IMR-90 (cell line): ENCODE data around the gene S1PR3. TPM values are rescaled to one million over a fixed set of nuclear protein-coding genes. Genes with fewer than 3 reads are reported as not detected.

Experiments
- ATAC-seq: fragments of 200-7000 bp; cut with Tn5 transposase; 2 replicates; pipeline ENCODE4 v1.9.1; 2020; ENCODE audit warnings: low read depth, mild to moderate bottlenecking, moderate library complexity
- BruUV-seq: library from RNA; stranded (reverse); fragments of 400-500 nt; replicated peaks from 2 replicates; lab custom pipeline; 2021; lab: Mats Ljungman, UMichigan
- CTCF ChIA-PET: fragments of 300-600 bp; formaldehyde crosslinking; extraction: SDS; loops from one replicate; lab custom pipeline; 2021; ENCODE audit warnings: antibody characterized with exemption; lab: Yijun Ruan, JAX
- POLR2A ChIA-PET: fragments of 300-600 bp; sonication (Branson Sonifier 250); formaldehyde crosslinking; loops from one replicate; lab custom pipeline; 2022; ENCODE audit warnings: antibody characterized with exemption; ENCODE audit not compliant: unreplicated experiment; lab: Charles Lee
- DNase-seq: peaks from one replicate; pipeline ENCODE4 v3.0.0; 2013
- H2AFZ ChIP-seq: replicated peaks from 2 replicates; pipeline ENCODE3; 2013; ENCODE audit warnings: low read length, mild to moderate bottlenecking; ENCODE audit not compliant: poor library complexity
- H2AK5ac ChIP-seq: 2 replicates; pipeline ENCODE4 v1.6.1; 2013; ENCODE audit warnings: low read depth, low read length, inconsistent platforms
- H2AK9ac ChIP-seq: replicated peaks from 2 replicates; pipeline ENCODE3; 2013; ENCODE audit warnings: mild to moderate bottlenecking, low read depth, low read length, moderate library complexity; ENCODE audit not compliant: poor library complexity
- H2BK120ac ChIP-seq: 2 replicates; pipeline ENCODE4 v1.6.1; 2013; ENCODE audit warnings: low read depth, low read length, inconsistent platforms
- H2BK15ac ChIP-seq: 3 replicates; pipeline ENCODE4 v1.6.1; 2013; ENCODE audit warnings: low read depth, low read length, inconsistent platforms
- H2BK20ac ChIP-seq: 2 replicates; pipeline ENCODE4 v1.6.1; 2013; ENCODE audit warnings: low read depth, mild to moderate bottlenecking, inconsistent platforms, low read length, moderate library complexity
- H2BK5ac ChIP-seq: 2 replicates; pipeline ENCODE4 v1.6.1; 2013; ENCODE audit warnings: mild to moderate bottlenecking, low read depth, low read length, inconsistent platforms; ENCODE audit not compliant: poor library complexity, severe bottlenecking
- H3K14ac ChIP-seq: replicated peaks from 2 replicates; pipeline ENCODE4 v1.6.1; 2013; ENCODE audit warnings: low read depth, low read length, inconsistent platforms
- H3K18ac ChIP-seq: 2 replicates; pipeline ENCODE4 v1.6.1; 2013; ENCODE audit warnings: low read depth, low read length, control low read depth
- H3K23ac ChIP-seq: 2 replicates; pipeline ENCODE4 v1.6.1; 2013; ENCODE audit warnings: low read depth, low read length, inconsistent platforms
- H3K27ac ChIP-seq: 2 replicates; pipeline ENCODE4 v1.5.1; 2013; ENCODE audit warnings: mild to moderate bottlenecking, control low read depth, low read length; ENCODE audit not compliant: insufficient read depth
- H3K27me3 ChIP-seq: 2 replicates; pipeline ENCODE4 v1.6.1; 2013; ENCODE audit warnings: low read length; ENCODE audit not compliant: control insufficient read depth, insufficient read depth
- H3K36me3 ChIP-seq: 2 replicates; pipeline ENCODE4 v1.6.1; 2013; ENCODE audit warnings: low read length, mixed read lengths; ENCODE audit not compliant: control insufficient read depth, insufficient read depth
- H3K4ac ChIP-seq: 2 replicates; pipeline ENCODE4 v1.6.1; 2013; ENCODE audit warnings: low read depth, low read length, inconsistent platforms
- H3K4me1 ChIP-seq: 2 replicates; pipeline ENCODE4 v1.6.1; 2013; ENCODE audit warnings: low read length, mixed read lengths; ENCODE audit not compliant: control insufficient read depth, insufficient read depth
- H3K4me2 ChIP-seq: 2 replicates; pipeline ENCODE4 v1.6.1; 2013; ENCODE audit warnings: low read depth, mild to moderate bottlenecking, control low read depth, low read length, moderate library complexity
- H3K4me3 ChIP-seq: 2 replicates; pipeline ENCODE4 v1.5.1; 2013; ENCODE audit warnings: low read depth, mild to moderate bottlenecking, control low read depth, low read length, moderate library complexity; ENCODE audit not compliant: insufficient read depth
- H3K56ac ChIP-seq: 2 replicates; pipeline ENCODE4 v1.6.1; 2013; ENCODE audit warnings: low read length, inconsistent platforms; ENCODE audit not compliant: insufficient read depth; ENCODE audit errors: extremely low read depth
- H3K79me1 ChIP-seq, 2 experiments: 2 replicates each; pipeline ENCODE4 v1.6.1; 2013; ENCODE audit warnings: low read length in 2 of 2, inconsistent platforms in 1 of 2, low read depth in 1 of 2
- H3K9ac ChIP-seq: 2 replicates; pipeline ENCODE4 v1.6.1; 2013; ENCODE audit warnings: low read depth, low read length, control low read depth
- H3K9me1 ChIP-seq: 2 replicates; pipeline ENCODE4 v1.6.1; 2013; ENCODE audit warnings: low read length, inconsistent platforms; ENCODE audit not compliant: insufficient read depth
- H3K9me3 ChIP-seq: 2 replicates; pipeline ENCODE4 v1.6.1; 2013; ENCODE audit warnings: low read length; ENCODE audit not compliant: control insufficient read depth, insufficient read depth
- H4K20me1 ChIP-seq: 2 replicates; pipeline ENCODE4 v1.6.1; 2013; ENCODE audit warnings: low read length, inconsistent platforms; ENCODE audit not compliant: insufficient read depth
- H4K5ac ChIP-seq: 2 replicates; pipeline ENCODE4 v1.6.1; 2013; ENCODE audit warnings: mild to moderate bottlenecking, low read depth, low read length, control low read depth
- H4K8ac ChIP-seq, 2 experiments: 2 replicates each; pipeline ENCODE4 v1.6.1; 2013; ENCODE audit warnings: low read depth in 2 of 2, low read length in 2 of 2, control low read depth in 1 of 2, inconsistent platforms in 1 of 2
- H4K91ac ChIP-seq: 2 replicates; pipeline ENCODE4 v1.6.1; 2013; ENCODE audit warnings: low read depth, low read length, inconsistent platforms; ENCODE audit not compliant: insufficient read depth
- BHLHE40 ChIP-seq: fragments of 150-350 bp; IDR thresholded peaks from 2 replicates; pipeline ENCODE4 v1.6.1; 2016; ENCODE audit warnings: mild to moderate bottlenecking, low read depth, low read length
- CEBPB ChIP-seq: IDR thresholded peaks from 2 replicates; pipeline ENCODE4 v1.6.1; 2012; ENCODE audit warnings: low read depth, low read length, improper control_type of control experiment
- CHD1 ChIP-seq: IDR thresholded peaks from 2 replicates; pipeline ENCODE4 v1.6.1; 2012; ENCODE audit warnings: low read depth, low read length, improper control_type of control experiment
- CTCF ChIP-seq: conservative IDR thresholded peaks from 2 replicates; pipeline ENCODE4 v1.5.1; 2012; ENCODE audit warnings: mild to moderate bottlenecking, low read depth, low read length, improper control_type of control experiment
- ELK1 ChIP-seq: fragments of 150-350 bp; IDR thresholded peaks from 2 replicates; pipeline ENCODE4 v1.6.1; 2016; ENCODE audit warnings: low read depth, mild to moderate bottlenecking, low read length, moderate library complexity, borderline replicate concordance
- FOS ChIP-seq: fragments of 150-350 bp; IDR thresholded peaks from 2 replicates; pipeline ENCODE4 v1.6.1; 2016; ENCODE audit warnings: low read depth, low read length
- MAFK ChIP-seq: IDR thresholded peaks from 2 replicates; pipeline ENCODE4 v1.6.1; 2012; ENCODE audit warnings: low read depth, low read length, improper control_type of control experiment
- MAZ ChIP-seq: IDR thresholded peaks from 2 replicates; pipeline ENCODE4 v1.6.1; 2012; ENCODE audit warnings: low read depth, mild to moderate bottlenecking, low read length, improper control_type of control experiment, moderate library complexity, borderline replicate concordance
- MXI1 ChIP-seq: IDR thresholded peaks from 2 replicates; pipeline ENCODE4 v1.6.1; 2012; ENCODE audit warnings: low read depth, mild to moderate bottlenecking, low read length, moderate library complexity, borderline replicate concordance
- NFE2L2 ChIP-seq: fragments of 150-350 bp; IDR thresholded peaks from 2 replicates; pipeline ENCODE4 v1.6.1; 2016; ENCODE audit warnings: low read depth, mild to moderate bottlenecking, low read length
- POLR2A ChIP-seq: IDR thresholded peaks from 2 replicates; pipeline ENCODE4 v1.6.1; 2012; ENCODE audit warnings: mild to moderate bottlenecking, low read depth, low read length
- RAD21 ChIP-seq: IDR thresholded peaks from 2 replicates; pipeline ENCODE4 v1.6.1; 2012; ENCODE audit warnings: low read length, improper control_type of control experiment
- RCOR1 ChIP-seq: IDR thresholded peaks from 2 replicates; pipeline ENCODE4 v1.6.1; 2012; ENCODE audit warnings: mild to moderate bottlenecking, low read length, improper control_type of control experiment; ENCODE audit not compliant: insufficient replicate concordance
- RFX5 ChIP-seq: IDR thresholded peaks from 2 replicates; pipeline ENCODE4 v1.8.0; 2012; ENCODE audit warnings: low read depth, mild to moderate bottlenecking, low read length, moderate library complexity
- SMC3 ChIP-seq: fragments of 150-350 bp; IDR thresholded peaks from 2 replicates; pipeline ENCODE4 v1.6.1; 2016; ENCODE audit warnings: low read depth, mild to moderate bottlenecking, antibody characterized with exemption, low read length, moderate library complexity
- USF2 ChIP-seq: fragments of 150-350 bp; IDR thresholded peaks from 2 replicates; pipeline ENCODE4 v1.6.1; 2017; ENCODE audit warnings: mild to moderate bottlenecking, antibody characterized with exemption, low read length, low read depth
- WGBS, 2 experiments: methylation state at CpG; one replicate each; pipeline versions ENCODE4 v1.1.5 to v1.1.7; 2013; ENCODE audit warnings: missing lambda C conversion rate in 2 of 2; ENCODE audit not compliant: insufficient read length in 1 of 2; ENCODE audit errors: extremely low coverage in 2 of 2; 5-methylcytosine and 5-hydroxymethylcytosine counted together
- dilution Hi-C: fragments of 300-500 bp; cut with HindIII; formaldehyde crosslinking; loops from one replicate; pipeline ENCODE4 v1.14.3; 2018; ENCODE audit warnings: low sequenced_read_pairs; ENCODE audit not compliant: unreplicated experiment
- in situ Hi-C: fragments of 300-500 bp; cut with MboI; formaldehyde crosslinking; loops from 3 replicates; pipeline ENCODE4 v1.14.3; 2019; ENCODE audit warnings: low sequenced_read_pairs, inconsistent platforms, mixed read lengths
- intact Hi-C: fragments of 100-400 bp; cut with micrococcal nuclease; formaldehyde crosslinking; loops from 2 replicates; pipeline ENCODE4 v1.10.0; 2022
- polyA plus RNA-seq, 3 experiments: library from polyadenylated mRNA; depleted of rRNA; stranded (reverse); fragments of >200 nt; gene quantifications; 2 replicates each; pipeline ENCODE4 v1.2.3, GENCODE V29; 2012; ENCODE audit warnings: low replicate concordance in 1 of 3
- total RNA-seq: library from RNA; depleted of rRNA; stranded (reverse); fragments of >200 nt; gene quantifications from 2 replicates; pipeline ENCODE4 v1.2.3, GENCODE V29; 2012

Gene S1PR3
- total and polyA plus RNA-seq, 2 of the 4 experiments (the other 2 are of a cell fraction) = 28.4 to 28.7 TPM

GRCh38 chr9:88952976-88953375 lies 38.3 kb upstream of the S1PR3 start:
- Histone ChIP-seq H3K23ac (no peak overlapping the region), H3K9ac (no peak overlapping the region), H3K4me1 (peaks cover 27% of the 10 kb centered on the region), H3K18ac (peak overlapping the region; percentile 77), H4K20me1 (no peaks in the 10 kb centered on the region; the same call in 1 of the 2 replicates), H2AK5ac (peak overlapping the region; percentile 60; the same call in 1 of the 2 replicates), H2BK20ac (peak overlapping the region; percentile 65; the same call in 1 of the 2 replicates), H3K4me2 (peak overlapping the region; percentile 66), H3K14ac (peak overlapping the region; percentile 64), H3K9me1 (peaks cover 18% of the 10 kb centered on the region), H3K27me3 (peaks cover 10% of the 10 kb centered on the region), H3K56ac (no peak overlapping the region), H2AK9ac (peak overlapping the region; percentile 17), H2BK5ac (no peak overlapping the region), H2BK120ac (peak overlapping the region; percentile 11), H3K36me3 (no peaks in the 10 kb centered on the region), H3K27ac (peak overlapping the region; percentile 3; the same call in 1 of the 2 replicates), H3K4me3 (no peak overlapping the region), H4K8ac (peak overlapping the region in 1 of 2 experiments; percentile 88; a peak in 3 of 4 replicates), H3K9me3 (0 out of 2 replicates have a peak, but pooled peaks cover 2% of the 10 kb centered on the region), H3K79me1 (no peaks in the 10 kb centered on the region), H2BK15ac (peak overlapping the region; percentile 37; the same call in 2 of the 3 replicates), H3K4ac (peak overlapping the region; percentile 2), H2AFZ (peak overlapping the region; percentile 80), H4K91ac (no peak overlapping the region; the same call in 1 of the 2 replicates), H4K5ac (peak overlapping the region; percentile 69)
- no TSS peak for BruUV-seq
- intact Hi-C loops = loop anchor here (5.0 kb wide), 1 partner anchor 206 kb away; no protein-coding TSS in a partner anchor
- CTCF ChIA-PET = interaction anchor here (0.6 to 1.3 kb wide), 2 partner anchors 19 to 1624 kb away, joined by 3 to 6 read pairs; no protein-coding TSS in a partner anchor
- WGBS, 2 experiments = no CpG with 5 or more reads among the region's 4 CpGs
- in situ Hi-C loops = no loop called here
- ATAC-seq = no peak
- dilution Hi-C loops = no loop called here
- DNase-seq = no peak
- POLR2A ChIA-PET = no interaction called here
- no peak for TF ChIP-seq CHD1
- no peak for TF ChIP-seq NFE2L2
- TF ChIP-seq MAFK = no peak
- TF ChIP-seq RAD21 = no peak
- TF ChIP-seq MAZ = no peak
- no peak for TF ChIP-seq CTCF
- no peak for TF ChIP-seq CEBPB
- no peak for TF ChIP-seq BHLHE40
- TF ChIP-seq POLR2A = no peak
- no peak for TF ChIP-seq MXI1
- TF ChIP-seq RCOR1 = no peak
- TF ChIP-seq USF2 = no peak
- no peak for TF ChIP-seq ELK1
- TF ChIP-seq RFX5 = no peak
- TF ChIP-seq SMC3 = no peak
- no peak for TF ChIP-seq FOS
